Common myeloid progenitor, CD34-positive (primary cell): ENCODE results near the gene SPOPL.

Experiments used
- CTCF ChIA-PET: fragments of 350-600 bp; sonication (Branson Sonifier 250); formaldehyde crosslinking; loops from one replicate; lab custom pipeline; 2021; ENCODE audit warnings: antibody characterized with exemption; lab: Charles Lee
- POLR2A ChIA-PET: fragments of 350-600 bp; sonication (Branson Sonifier 250); formaldehyde crosslinking; loops from one replicate; lab custom pipeline; 2021; ENCODE audit warnings: antibody characterized with exemption; lab: Charles Lee
- DNase-seq, 3 donors: peaks; one replicate each; pipeline versions ENCODE4 v3.0.0 to v3.0.0-alpha.2; 2013
- H3K27ac ChIP-seq, 2 experiments: 1 replicate in 1 of 2; 2 replicates in 1 of 2; pipeline ENCODE4 v1.7.0; 2013; ENCODE audit warnings: inconsistent platforms in 2 of 2, low read length in 2 of 2, mild to moderate bottlenecking in 2 of 2, low read depth in 1 of 2, moderate library complexity in 1 of 2; ENCODE audit not compliant: severe bottlenecking in 2 of 2, insufficient read depth in 1 of 2, poor library complexity in 1 of 2
- H3K27me3 ChIP-seq, 5 experiments: replicated peaks in 2 of 5; 1 replicate in 3 of 5; 2 replicates in 2 of 5; pipeline versions ENCODE4 v1.6.1 to v1.7.0; 2013; ENCODE audit warnings: low read length in 4 of 5, mild to moderate bottlenecking in 2 of 5, moderate library complexity in 2 of 5, inconsistent platforms in 1 of 5; ENCODE audit not compliant: insufficient read depth in 5 of 5, control insufficient read depth in 4 of 5
- H3K36me3 ChIP-seq, 4 experiments: 1 replicate in 2 of 4; 2 replicates in 2 of 4; pipeline versions ENCODE4 v1.6.1 to v1.7.0; 2013; ENCODE audit warnings: low read length in 3 of 4, control low read depth in 1 of 4, mild to moderate bottlenecking in 1 of 4; ENCODE audit not compliant: control insufficient read depth in 4 of 4, insufficient read depth in 4 of 4
- H3K4me1 ChIP-seq, 4 experiments: 1 replicate in 3 of 4; 2 replicates in 1 of 4; pipeline versions ENCODE4 v1.6.1 to v1.7.1; 2013; ENCODE audit warnings: low read length in 3 of 4, mild to moderate bottlenecking in 3 of 4, control low read depth in 1 of 4, inconsistent platforms in 1 of 4, moderate library complexity in 1 of 4; ENCODE audit not compliant: control insufficient read depth in 4 of 4, insufficient read depth in 4 of 4; ENCODE audit errors: control extremely low read depth in 1 of 4
- H3K4me3 ChIP-seq, 7 experiments: 1 replicate in 4 of 7; 2 replicates in 3 of 7; pipeline versions ENCODE4 v1.5.1 to v1.7.0; 2013; ENCODE audit warnings: mild to moderate bottlenecking in 7 of 7, low read length in 6 of 7, moderate library complexity in 6 of 7, inconsistent platforms in 2 of 7, low read depth in 2 of 7, control low read depth in 1 of 7; ENCODE audit not compliant: insufficient read depth in 4 of 7, control insufficient read depth in 1 of 7; ENCODE audit errors: extremely low read depth in 1 of 7
- H3K9me3 ChIP-seq, 5 experiments: 1 replicate in 4 of 5; 2 replicates in 1 of 5; pipeline versions ENCODE4 v1.6.1 to v1.7.1; 2013; ENCODE audit warnings: low read length in 4 of 5, mild to moderate bottlenecking in 2 of 5, inconsistent platforms in 1 of 5, low read depth in 1 of 5, moderate library complexity in 1 of 5; ENCODE audit not compliant: control insufficient read depth in 4 of 5, insufficient read depth in 2 of 5; ENCODE audit errors: control extremely low read depth in 1 of 5
- WGBS: methylation state at CpG from one replicate; pipeline ENCODE4 v1.1.5; 2013; ENCODE audit not compliant: insufficient coverage; 5-methylcytosine and 5-hydroxymethylcytosine counted together

Gene SPOPL

DNA sequence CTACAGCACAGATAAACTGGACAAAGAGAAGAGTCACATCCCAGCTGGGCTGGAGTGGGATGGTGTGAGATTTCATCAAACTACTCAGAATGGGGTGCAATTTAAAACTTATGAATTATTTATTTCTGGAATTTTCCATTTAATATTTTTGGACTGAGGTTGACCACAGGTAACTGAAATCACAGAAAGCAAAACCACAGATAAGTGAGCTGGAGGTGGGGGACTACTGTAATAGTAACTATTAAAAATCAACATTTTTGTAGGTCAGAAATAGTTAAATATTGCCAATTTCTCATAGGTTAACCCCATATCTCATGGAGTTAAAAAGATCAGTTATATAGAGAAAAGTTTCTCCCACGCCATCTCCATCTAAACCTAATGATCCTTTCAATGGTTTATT, 88.1 kb downstream of the SPOPL start:
- ChIA-PET POLR2A (interaction anchor here (1.2 kb wide), 1 partner anchor 13 kb away, joined by 3 read pairs; no protein-coding TSS in a partner anchor), CTCF (interaction anchor here (1.1 kb wide), 1 partner anchor 51 kb away, joined by 3 read pairs; no protein-coding TSS in a partner anchor)
- Histone ChIP-seq H3K27ac (no peak overlapping the region), H3K36me3 (peaks cover 0 to 6% (median 3%) of the 10 kb centered on the region in 4 experiments), H3K27me3 (no peaks in the 10 kb centered on the region), H3K4me3 (no peak overlapping the region), H3K9me3 (no peaks in the 10 kb centered on the region), H3K4me1 (no peaks in the 10 kb centered on the region)
- WGBS, result no CpG with 5 or more reads among the region's 1 CpG
- no peak for DNase-seq

DNA sequence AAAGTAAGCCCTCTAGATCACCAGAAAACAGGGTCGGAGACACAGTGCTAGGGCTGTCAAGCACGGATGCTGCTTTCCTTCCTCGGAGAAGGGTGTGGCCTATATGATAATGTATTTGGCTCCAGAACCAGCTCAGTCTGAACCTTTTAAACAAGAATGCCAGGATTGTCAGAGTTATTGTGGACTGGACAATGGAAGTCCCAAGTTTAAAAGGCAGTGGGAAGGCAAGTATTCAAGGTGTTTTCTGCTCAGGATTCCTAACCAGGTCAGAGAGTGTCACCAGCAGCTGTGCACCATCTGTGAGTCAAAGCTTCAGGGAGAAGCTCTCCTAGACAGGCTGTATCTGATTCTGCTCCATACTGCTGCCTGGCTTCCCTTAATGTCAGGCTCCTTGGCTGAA, 94.8 kb downstream of the SPOPL start:
- Histone ChIP-seq H3K36me3 (peaks cover 0 to 12% (median 2%) of the 10 kb centered on the region in 4 experiments), H3K4me1 (no peaks in the 10 kb centered on the region), H3K9me3 (no peaks in the 10 kb centered on the region), H3K4me3 (no peak overlapping the region), H3K27me3 (no peaks in the 10 kb centered on the region), H3K27ac (no peak overlapping the region)
- ChIA-PET POLR2A (no interaction called here), CTCF (interaction anchor here (1.4 kb wide), 1 partner anchor 13 kb away, joined by 3 read pairs; no protein-coding TSS in a partner anchor)
- WGBS, result 100% methylated on average over 2 of the region's 3 CpGs
- DNase-seq, result no peak

DNA sequence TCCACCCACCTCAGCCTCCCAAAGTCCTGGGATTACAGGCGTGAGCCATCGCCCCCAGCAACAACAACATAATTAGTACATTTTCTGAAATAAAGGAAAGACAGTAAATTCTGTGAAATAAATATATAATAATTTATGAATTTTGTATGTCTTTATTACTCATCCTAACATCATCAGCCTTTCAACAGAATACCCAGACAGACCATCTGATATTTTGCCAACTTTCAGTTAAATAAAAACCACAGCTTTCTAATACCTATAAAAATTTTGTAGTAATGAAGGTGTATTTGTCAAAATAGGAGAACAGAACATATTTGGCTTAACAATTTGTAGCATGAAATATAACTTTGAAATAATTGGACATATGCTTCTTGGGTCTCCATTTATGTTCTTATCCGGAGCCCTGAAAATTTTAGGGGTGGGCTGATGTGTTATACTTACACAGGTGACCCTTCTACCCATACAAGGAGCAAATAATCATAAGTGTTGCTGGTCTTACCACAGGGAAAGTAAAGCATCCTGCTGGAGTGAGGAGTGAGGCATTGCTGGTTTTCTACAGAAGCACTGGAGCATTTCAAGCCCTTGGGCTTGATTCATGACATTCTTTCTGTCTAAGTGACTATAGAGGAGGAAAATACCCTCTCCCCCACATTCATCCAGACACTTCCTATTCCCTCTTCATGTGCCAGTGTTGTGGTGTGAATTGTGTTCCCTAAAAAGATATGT, 99.3 kb downstream of the SPOPL start:
- no CpG with 5 or more reads among the region's 3 CpGs for WGBS
- H3K4me1 ChIP-seq, result no peaks in the 10 kb centered on the region
- ChIA-PET CTCF (no interaction called here), POLR2A (no interaction called here)
- no peaks in the 10 kb centered on the region for H3K9me3 ChIP-seq
- DNase-seq, result no peak
- H3K27me3 ChIP-seq, result no peaks in the 10 kb centered on the region
- H3K36me3 ChIP-seq, result peaks cover 0 to 4% (median 0%) of the 10 kb centered on the region in 4 experiments
- H3K4me3 ChIP-seq, result no peak overlapping the region
- H3K27ac ChIP-seq, result no peak overlapping the region

DNA sequence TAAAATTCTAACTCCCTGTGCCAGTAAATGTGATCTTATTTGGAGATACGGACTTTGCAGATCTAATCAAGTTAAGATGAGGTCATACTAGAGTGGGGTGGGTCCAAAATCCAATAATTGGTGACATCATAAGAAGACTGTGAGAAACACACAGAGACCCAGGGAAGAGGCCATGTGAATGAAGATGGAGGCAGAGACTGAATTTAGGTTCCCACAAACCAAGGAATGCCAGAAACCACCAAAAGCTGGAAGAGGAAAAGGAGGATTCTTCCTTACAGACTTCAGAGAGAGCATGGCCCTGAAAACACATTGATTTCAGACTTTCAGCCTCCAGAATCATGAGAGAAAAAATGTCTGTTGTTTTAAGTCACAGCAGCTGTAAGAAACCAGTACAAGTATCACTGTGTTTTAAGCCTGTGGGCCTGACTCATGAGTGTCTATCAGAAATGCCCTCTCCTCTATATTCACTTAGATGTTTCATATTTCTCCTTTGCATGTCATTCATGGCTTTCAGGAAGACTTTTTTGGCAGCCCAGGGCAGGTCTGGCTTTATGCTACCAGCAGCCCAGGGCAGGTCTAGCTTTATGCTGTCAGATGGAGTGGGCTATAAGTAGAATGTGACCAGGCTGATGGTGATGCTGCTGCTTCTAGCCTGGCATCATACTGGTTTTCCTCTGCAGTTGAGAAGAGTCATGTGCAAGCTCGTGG, 100.0 kb downstream of the SPOPL start:
- no peak overlapping the region for H3K27ac ChIP-seq
- H3K4me3 ChIP-seq, result no peak overlapping the region
- no peaks in the 10 kb centered on the region for H3K27me3 ChIP-seq
- no peaks in the 10 kb centered on the region for H3K36me3 ChIP-seq
- ChIA-PET POLR2A (no interaction called here), CTCF (no interaction called here)
- H3K4me1 ChIP-seq, result no peaks in the 10 kb centered on the region
- no peak for DNase-seq
- H3K9me3 ChIP-seq, result no peaks in the 10 kb centered on the region
- WGBS, result 84% methylated on average over 2 of the region's 2 CpGs

DNA sequence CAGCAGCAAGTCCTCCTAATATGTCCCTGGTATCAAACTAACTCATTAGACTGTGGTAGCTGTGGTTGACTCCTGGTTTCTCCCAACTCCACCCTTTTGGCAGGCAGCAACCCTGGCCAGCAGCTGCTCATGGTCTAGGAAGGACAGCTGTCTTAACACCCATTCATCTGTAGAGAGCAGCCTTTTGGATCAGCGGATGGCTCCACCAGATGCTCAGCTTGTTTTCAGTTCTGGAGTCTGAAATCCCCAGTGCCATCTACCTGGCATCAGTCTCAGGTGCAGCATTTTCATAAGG, 100.5 kb downstream of the SPOPL start:
- Histone ChIP-seq H3K4me3 (no peak overlapping the region), H3K4me1 (no peaks in the 10 kb centered on the region), H3K36me3 (no peaks in the 10 kb centered on the region), H3K27me3 (no peaks in the 10 kb centered on the region), H3K27ac (no peak overlapping the region), H3K9me3 (no peaks in the 10 kb centered on the region)
- whole genome bisulfite sequencing, result 100% methylated on average over 1 of the region's 1 CpG
- ChIA-PET POLR2A (interaction anchor here (1.0 kb wide), 1 partner anchor 12 kb away, joined by 3 read pairs; no protein-coding TSS in a partner anchor), CTCF (no interaction called here)
- DNase-seq, result no peak

DNA sequence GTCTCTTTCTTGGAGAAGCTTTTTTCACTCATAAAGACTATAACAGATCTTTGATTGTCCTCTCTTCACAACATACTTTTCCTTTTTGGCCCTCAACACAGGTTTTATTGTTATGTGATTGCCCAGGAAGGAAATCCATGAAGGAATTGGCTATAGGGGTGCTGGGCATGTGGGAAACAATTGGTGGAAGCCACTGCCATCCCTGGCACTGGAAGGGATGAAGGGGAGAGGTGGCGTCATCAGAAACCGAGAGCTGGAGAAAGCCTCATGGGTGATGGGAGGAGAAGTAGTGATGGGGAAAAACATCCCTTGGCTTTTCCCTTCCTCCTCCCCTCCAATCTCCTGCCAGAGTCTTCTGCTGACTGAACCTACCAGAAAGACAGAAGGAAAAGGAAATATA, 106.2 kb downstream of the SPOPL start:
- no peak for DNase-seq
- WGBS, result no CpG with 5 or more reads among the region's 2 CpGs
- Histone ChIP-seq H3K4me1 (no peaks in the 10 kb centered on the region), H3K9me3 (no peaks in the 10 kb centered on the region), H3K27me3 (no peaks in the 10 kb centered on the region), H3K36me3 (no peaks in the 10 kb centered on the region), H3K4me3 (no peak overlapping the region), H3K27ac (no peak overlapping the region)
- CTCF ChIA-PET, result no interaction called here
- POLR2A ChIA-PET, result no interaction called here

DNA sequence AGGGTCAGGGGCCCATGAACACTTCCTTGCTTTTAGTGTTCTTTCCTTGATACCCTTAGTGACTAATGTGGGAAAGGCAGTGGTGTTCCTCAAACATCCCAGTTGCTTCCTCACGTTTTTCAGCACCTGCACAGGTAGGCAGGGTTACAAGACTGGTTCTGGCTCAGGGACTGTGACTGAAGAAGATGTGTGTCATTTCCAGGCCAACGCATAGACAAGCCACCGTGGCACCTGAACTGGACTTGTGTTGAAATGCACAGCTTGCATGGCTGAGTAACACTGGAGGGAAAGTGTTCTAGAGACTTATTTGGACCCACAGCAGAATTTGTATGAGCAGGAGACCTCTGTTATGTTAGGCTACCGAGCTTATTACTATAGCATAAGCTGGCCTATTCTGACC, 107.9 kb downstream of the SPOPL start:
- H3K36me3 ChIP-seq, result no peaks in the 10 kb centered on the region
- no peaks in the 10 kb centered on the region for H3K4me1 ChIP-seq
- POLR2A ChIA-PET, result no interaction called here
- no peak overlapping the region for H3K4me3 ChIP-seq
- H3K27ac ChIP-seq, result no peak overlapping the region
- H3K27me3 ChIP-seq, result no peaks in the 10 kb centered on the region
- CTCF ChIA-PET, result interaction anchor here (1.4 kb wide), 1 partner anchor 10 kb away, joined by 4 read pairs; no protein-coding TSS in a partner anchor
- WGBS, result 97% methylated on average over 3 of the region's 4 CpGs
- H3K9me3 ChIP-seq, result no peaks in the 10 kb centered on the region
- no peak for DNase-seq
